Peyer's patch (tissue), 4 donors: Measurements from ENCODE around the gene TMEM184A. TPM values are rescaled to one million over a fixed set of nuclear protein-coding genes. Genes with fewer than 3 reads are reported as not detected.

ENCODE experiments used
- DNase-seq, 3 donors: peaks; one replicate each; pipeline ENCODE4 v3.0.0-alpha.2; 2017 to 2019
- H3K27ac ChIP-seq, 4 donors: fragments of 200-600 bp; sonication (generic); one replicate each; pipeline ENCODE4 v1.5.1; 2016 to 2019
- H3K27me3 ChIP-seq, 2 donors: fragments of 200-600 bp; sonication (generic); one replicate each; pipeline ENCODE4 v1.5.1; 2019
- H3K36me3 ChIP-seq, 3 donors: fragments of 200-600 bp; sonication (generic); one replicate each; pipeline ENCODE4 v1.5.1; 2016 to 2019
- H3K4me1 ChIP-seq, 4 donors: fragments of 200-600 bp; sonication (generic); one replicate each; pipeline ENCODE4 v1.5.1; 2016 to 2019
- H3K4me3 ChIP-seq, 4 donors: fragments of 200-600 bp; sonication (generic); 1 replicate in 3 of 4; 2 replicates in 1 of 4; pipeline ENCODE4 v1.5.1; 2016 to 2019; ENCODE audit warnings: mild to moderate bottlenecking in 1 of 4
- H3K9me3 ChIP-seq, 4 donors: fragments of 200-600 bp; sonication (generic); one replicate each; pipeline ENCODE4 v1.5.1; 2016 to 2019; ENCODE audit warnings: mild to moderate bottlenecking in 1 of 4
- POLR2A ChIP-seq, 2 donors: fragments of 450-650 bp; IDR thresholded peaks; one replicate each; pipeline ENCODE4 v1.5.1; 2017; ENCODE audit warnings: antibody characterized with exemption in 2 of 2, mild to moderate bottlenecking in 2 of 2, moderate library complexity in 2 of 2
- total RNA-seq, 4 donors: library from RNA; depleted of rRNA; stranded (reverse); fragments of >200 nt; gene quantifications; one replicate each; pipeline ENCODE4 v1.1.0, GENCODE V29; 2016
- TF ChIP-seq, protein P1 (sequence below), 6 experiments: fragments of 450-650 bp in 4 of 6; fragments of 200-600 bp in 2 of 6; sonication (generic) in 1 of 6; IDR thresholded peaks; one replicate each; pipeline ENCODE4 v1.5.1; 2017 to 2019; ENCODE audit warnings: antibody characterized with exemption in 6 of 6, mild to moderate bottlenecking in 3 of 6, moderate library complexity in 1 of 6

TMEM184A gene
- total RNA-seq, 4 donors from 2014 or later: 41.3 to 161 (median 151) TPM

- Histone ChIP-seq H3K9me3 (no peaks in the 10 kb centered on the region), H3K27ac (no peak overlapping the region), H3K36me3 (peaks cover 0 to 41% (median 0%) of the 10 kb centered on the region in 3 donors), H3K27me3 (no peaks in the 10 kb centered on the region), H3K4me1 (peaks cover 0 to 5% (median 0%) of the 10 kb centered on the region in 4 donors), H3K4me3 (no peak overlapping the region)
- DNase-seq: no peak
- no peak for TF ChIP-seq POLR2A (IDR thresholded peaks at IDR 0.05)
- TF ChIP-seq, protein P1, sequence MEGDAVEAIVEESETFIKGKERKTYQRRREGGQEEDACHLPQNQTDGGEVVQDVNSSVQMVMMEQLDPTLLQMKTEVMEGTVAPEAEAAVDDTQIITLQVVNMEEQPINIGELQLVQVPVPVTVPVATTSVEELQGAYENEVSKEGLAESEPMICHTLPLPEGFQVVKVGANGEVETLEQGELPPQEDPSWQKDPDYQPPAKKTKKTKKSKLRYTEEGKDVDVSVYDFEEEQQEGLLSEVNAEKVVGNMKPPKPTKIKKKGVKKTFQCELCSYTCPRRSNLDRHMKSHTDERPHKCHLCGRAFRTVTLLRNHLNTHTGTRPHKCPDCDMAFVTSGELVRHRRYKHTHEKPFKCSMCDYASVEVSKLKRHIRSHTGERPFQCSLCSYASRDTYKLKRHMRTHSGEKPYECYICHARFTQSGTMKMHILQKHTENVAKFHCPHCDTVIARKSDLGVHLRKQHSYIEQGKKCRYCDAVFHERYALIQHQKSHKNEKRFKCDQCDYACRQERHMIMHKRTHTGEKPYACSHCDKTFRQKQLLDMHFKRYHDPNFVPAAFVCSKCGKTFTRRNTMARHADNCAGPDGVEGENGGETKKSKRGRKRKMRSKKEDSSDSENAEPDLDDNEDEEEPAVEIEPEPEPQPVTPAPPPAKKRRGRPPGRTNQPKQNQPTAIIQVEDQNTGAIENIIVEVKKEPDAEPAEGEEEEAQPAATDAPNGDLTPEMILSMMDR (IDR thresholded peaks at IDR 0.05): no peak
These were observed 5.8 kb downstream of the TMEM184A start for GRCh38 chr7:1550005-1550845.

DNA sequence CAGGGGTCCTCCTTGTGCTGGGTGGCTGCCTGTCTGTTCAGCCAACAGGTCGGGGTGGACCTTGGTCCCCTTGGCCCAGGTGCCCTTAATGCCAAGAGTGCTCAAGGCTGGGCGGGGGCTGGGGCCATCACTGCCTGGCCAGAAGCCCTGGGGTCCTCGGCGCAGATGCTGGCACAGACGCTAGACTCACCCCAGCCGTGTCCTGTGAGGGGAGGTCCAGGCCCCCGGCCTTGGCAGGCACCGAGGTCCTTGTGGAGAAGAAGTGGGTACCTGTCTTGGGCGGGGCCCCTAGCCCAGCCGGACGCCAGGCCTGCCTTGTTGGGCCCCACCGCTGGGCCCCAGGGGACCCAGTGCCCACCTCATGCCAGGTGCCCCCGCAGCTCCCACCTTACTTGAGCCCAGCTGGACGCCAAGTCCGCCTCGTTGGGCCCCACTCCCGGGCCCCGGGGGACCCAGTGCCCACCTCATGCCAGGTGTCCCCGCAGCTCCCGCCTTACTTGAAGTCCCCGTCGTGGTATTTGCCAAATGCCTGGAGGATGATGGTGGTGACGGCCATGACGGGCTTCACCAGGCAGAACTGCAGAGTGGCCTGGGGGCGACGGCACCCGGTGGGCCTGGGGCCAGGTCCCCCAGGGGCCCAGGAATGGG is 6.5 kb downstream of the TMEM184A start:
- H3K36me3 ChIP-seq: peaks cover 0 to 41% (median 0%) of the 10 kb centered on the region in 3 donors

GRCh38 chr7:1548944-1549343 is 7.1 kb downstream of the TMEM184A start:
- Histone ChIP-seq H3K9me3 (no peaks in the 10 kb centered on the region), H3K36me3 (peaks cover 0 to 41% (median 0%) of the 10 kb centered on the region in 3 donors), H3K4me1 (peaks cover 0 to 5% (median 0%) of the 10 kb centered on the region in 4 donors), H3K4me3 (no peak overlapping the region), H3K27ac (no peak overlapping the region), H3K27me3 (no peaks in the 10 kb centered on the region)
- DNase-seq: no peak
- TF ChIP-seq, protein P1 (IDR thresholded peaks at IDR 0.05): no peak
- no peak for TF ChIP-seq POLR2A (IDR thresholded peaks at IDR 0.05)

More for the DNA sequence above, 6.5 kb downstream of the TMEM184A start:
- H3K27me3 ChIP-seq: no peaks in the 10 kb centered on the region
- no peaks in the 10 kb centered on the region for H3K9me3 ChIP-seq
- H3K27ac ChIP-seq: no peak overlapping the region
- TF ChIP-seq, protein P1 (IDR thresholded peaks at IDR 0.05): no peak
- no peak overlapping the region for H3K4me3 ChIP-seq
- DNase-seq: no peak
- peaks cover 0 to 5% (median 0%) of the 10 kb centered on the region in 4 donors for H3K4me1 ChIP-seq

- H3K27ac ChIP-seq: no peak overlapping the region
- H3K27me3 ChIP-seq: no peaks in the 10 kb centered on the region
- DNase-seq: no peak
- H3K9me3 ChIP-seq: no peaks in the 10 kb centered on the region
- no peak overlapping the region for H3K4me3 ChIP-seq
- H3K4me1 ChIP-seq: peaks cover 0 to 5% (median 0%) of the 10 kb centered on the region in 4 donors
- no peak for TF ChIP-seq POLR2A (IDR thresholded peaks at IDR 0.05)
- TF ChIP-seq, protein P1 (IDR thresholded peaks at IDR 0.05): no peak
- peaks cover 0 to 43% (median 0%) of the 10 kb centered on the region in 3 donors for H3K36me3 ChIP-seq
These were observed 7.6 kb downstream of the TMEM184A start for GRCh38 chr7:1548438-1548831.

GRCh38 chr7:1547777-1548437 is 8.1 kb downstream of the TMEM184A start:
- peaks cover 0 to 48% (median 0%) of the 10 kb centered on the region in 3 donors for H3K36me3 ChIP-seq
- H3K9me3 ChIP-seq: no peaks in the 10 kb centered on the region
- H3K27me3 ChIP-seq: no peaks in the 10 kb centered on the region
- TF ChIP-seq, protein P1 (IDR thresholded peaks at IDR 0.05): no peak
- no peak for TF ChIP-seq POLR2A (IDR thresholded peaks at IDR 0.05)
- DNase-seq: no peak
- H3K4me3 ChIP-seq: no peak overlapping the region
- H3K4me1 ChIP-seq: peaks cover 0 to 5% (median 0%) of the 10 kb centered on the region in 4 donors
- no peak overlapping the region for H3K27ac ChIP-seq
